GM12873 (cell line): Measurements from ENCODE around the gene SEC31A.

Experiments used
- TF ChIP-seq, protein P1 (sequence below): IDR thresholded peaks from 2 replicates; pipeline ENCODE4 v1.5.1; 2012; ENCODE audit warnings: low read depth, mild to moderate bottlenecking, moderate library complexity, low read length, control low read depth; ENCODE audit not compliant: insufficient read depth; ENCODE audit errors: missing control alignments

Gene SEC31A

DNA sequence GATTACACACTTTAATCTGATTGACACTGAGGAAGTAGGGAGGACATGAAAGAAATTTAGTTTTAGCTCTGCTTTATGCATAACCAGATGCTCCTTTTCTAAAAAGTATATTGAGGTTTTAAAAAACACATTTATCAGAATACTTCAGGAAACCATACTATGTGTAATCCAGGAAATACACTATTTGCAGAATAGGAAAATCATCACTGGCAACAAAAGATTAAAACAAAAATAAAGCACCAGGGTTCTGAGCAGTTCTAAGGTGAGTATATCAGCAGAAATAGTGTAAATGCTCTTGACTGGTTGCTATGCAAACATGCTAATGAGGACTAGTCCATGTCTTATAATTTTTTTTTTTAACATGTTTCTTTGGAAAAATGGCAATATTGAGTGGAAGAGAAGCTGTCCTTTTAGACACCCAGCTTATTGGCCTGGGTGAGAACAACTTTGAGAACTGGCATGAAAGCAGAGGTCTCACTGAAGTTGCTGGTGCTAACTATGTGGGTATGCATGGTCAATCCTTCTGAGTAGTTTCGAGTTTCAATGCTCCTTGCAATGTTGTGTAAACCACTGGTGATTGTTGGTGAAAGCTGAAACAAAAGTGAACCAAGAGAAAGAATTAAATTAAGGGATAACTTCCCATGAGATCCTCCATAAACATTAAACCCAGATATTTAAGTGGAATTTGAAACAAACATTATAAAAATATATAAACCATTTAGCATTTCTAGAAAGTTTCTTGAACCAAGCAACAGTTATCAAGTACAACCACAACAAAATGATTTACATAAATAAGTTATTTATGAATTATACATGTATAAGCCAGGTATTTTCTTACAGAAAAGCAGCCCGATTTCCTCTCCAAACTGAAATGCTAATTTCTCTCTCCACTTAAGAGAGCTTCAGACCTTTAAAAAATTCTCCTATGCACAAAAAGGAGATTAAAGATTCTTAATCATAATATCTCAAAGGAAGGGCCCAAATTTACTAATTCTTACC, 72.0 kb downstream of the SEC31A start:
- TF ChIP-seq, protein P1, sequence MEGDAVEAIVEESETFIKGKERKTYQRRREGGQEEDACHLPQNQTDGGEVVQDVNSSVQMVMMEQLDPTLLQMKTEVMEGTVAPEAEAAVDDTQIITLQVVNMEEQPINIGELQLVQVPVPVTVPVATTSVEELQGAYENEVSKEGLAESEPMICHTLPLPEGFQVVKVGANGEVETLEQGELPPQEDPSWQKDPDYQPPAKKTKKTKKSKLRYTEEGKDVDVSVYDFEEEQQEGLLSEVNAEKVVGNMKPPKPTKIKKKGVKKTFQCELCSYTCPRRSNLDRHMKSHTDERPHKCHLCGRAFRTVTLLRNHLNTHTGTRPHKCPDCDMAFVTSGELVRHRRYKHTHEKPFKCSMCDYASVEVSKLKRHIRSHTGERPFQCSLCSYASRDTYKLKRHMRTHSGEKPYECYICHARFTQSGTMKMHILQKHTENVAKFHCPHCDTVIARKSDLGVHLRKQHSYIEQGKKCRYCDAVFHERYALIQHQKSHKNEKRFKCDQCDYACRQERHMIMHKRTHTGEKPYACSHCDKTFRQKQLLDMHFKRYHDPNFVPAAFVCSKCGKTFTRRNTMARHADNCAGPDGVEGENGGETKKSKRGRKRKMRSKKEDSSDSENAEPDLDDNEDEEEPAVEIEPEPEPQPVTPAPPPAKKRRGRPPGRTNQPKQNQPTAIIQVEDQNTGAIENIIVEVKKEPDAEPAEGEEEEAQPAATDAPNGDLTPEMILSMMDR = no peak

DNA sequence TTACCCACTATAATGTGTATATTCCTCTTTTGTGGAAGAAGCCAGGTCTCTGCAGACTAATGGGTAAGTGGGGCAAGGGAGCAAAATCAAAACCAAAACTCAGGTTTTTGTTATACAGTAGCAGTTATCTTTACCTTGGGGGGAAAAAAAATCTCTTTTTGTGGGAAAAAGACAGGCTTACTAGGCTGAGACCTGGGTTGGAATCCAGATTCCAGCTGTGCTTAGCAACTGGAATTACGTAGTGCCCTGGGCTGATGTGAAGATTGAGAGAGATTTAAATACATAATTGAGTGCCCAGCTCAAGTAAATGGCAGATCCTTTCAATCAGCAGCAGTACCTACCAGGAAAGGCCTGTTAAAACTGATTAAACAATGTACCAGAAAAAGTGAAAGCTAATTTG, 76.9 kb downstream of the SEC31A start:
- TF ChIP-seq, protein P1 = no peak

DNA sequence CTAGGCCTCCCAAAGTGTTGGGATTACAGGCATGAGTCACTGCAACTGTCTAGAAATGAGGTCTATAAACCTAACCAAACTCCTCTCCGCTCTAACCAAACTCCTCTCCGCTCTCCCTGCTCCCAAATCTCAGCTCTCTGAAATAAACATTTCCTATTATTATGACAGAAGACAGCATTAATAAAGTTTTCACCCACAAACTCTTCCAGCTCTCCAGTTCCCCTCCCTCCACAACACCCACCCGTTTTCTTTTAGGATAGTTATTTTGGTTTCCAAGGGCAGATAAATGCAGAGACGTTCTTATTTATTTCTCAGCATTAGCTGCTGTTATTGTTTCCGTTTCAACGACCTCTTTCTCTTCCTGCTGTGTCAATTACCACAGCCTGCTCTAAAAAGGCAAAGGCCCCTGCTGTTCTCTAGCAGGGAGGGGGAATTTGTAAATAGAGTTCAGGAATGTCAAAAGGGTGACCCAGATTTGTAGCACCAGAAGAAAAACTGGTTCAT, 79.1 kb downstream of the SEC31A start:
- TF ChIP-seq, protein P1 = no peak

DNA sequence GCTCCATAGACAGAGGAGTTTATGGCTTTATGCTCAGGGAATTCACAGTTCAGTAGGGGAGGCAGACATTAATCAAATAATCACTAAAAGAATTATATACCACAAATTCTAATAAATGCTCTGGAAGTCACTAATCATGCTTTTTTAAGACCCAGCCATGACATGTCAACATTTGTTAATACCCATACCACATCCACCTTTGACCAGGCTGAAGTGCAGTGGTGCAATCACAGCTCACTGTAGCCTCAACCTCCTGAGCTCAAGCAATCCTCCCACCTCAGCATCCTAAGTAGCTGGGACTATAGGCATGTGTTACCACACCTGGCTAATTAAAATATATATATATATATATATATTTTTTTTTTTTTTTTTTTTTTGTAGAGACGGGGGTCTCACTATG, 79.6 kb downstream of the SEC31A start:
- TF ChIP-seq, protein P1 = no peak

DNA sequence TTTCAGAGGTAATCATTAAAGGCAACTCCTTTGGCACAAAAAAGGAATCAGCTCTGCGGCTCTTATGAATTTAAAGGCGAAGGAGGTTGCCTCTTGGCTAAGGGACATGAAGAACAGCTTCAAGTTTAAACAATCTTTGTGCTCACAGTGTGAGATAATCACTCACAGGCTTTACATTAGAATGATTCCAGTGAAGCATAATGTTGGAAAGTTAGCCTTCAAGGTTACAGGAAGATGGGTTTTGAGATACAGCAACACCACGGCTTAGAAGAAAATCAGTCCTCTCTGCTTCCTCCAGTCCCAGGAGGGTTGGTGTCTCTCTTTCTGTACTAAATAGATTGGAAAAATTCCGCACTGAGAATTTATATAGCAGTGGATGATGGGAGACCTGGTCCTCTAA, 80.8 kb downstream of the SEC31A start:
- TF ChIP-seq, protein P1 = no peak

DNA sequence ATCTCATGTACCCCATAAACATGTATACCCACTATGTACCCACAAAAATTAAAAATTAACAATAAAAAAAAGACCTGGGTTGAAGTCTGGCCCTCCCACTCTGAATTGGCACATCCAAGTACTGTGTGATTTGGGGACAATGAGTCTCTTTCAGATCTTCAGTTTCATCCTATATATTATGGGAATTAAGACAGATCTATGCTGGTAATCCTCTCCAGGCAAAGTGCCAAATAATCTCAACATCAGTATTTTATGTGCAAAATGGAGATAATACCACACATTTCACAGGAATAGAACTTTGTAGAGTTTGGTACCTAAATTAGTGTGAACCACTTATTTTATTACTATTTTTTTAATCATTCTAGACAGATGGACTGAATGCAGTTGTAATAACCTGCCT, 81.3 kb downstream of the SEC31A start:
- TF ChIP-seq, protein P1 = no peak

DNA sequence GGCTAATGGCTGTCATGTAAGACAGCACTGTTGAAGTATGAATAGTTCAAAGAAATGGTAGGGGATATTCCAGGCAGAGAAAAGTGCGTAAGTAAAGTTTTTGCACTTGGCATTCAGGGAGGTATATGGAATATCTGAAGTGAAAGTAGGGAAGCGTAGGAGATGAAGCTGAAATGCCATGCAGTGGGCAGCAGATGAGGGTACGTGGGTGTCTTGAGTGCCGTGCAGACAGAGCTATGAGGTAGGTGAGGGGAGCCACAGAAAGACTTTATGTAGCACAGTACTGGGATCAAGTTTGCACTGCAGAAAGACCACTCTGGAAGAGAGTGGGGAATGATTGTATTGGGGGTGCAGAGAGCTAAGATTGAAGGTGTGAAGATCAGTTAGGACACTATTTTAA, 87.2 kb downstream of the SEC31A start:
- TF ChIP-seq, protein P1 = no peak
